ENCODE data around the gene PPP1R12B. TPM values are rescaled to one million over a fixed set of nuclear protein-coding genes. Genes with fewer than 3 reads are reported as not detected.
"Not testable (repeated sequence)": the region's sequence is repeated elsewhere in the genome, so short reads cannot be mapped to it uniquely, and the experiment has no call there.

Gene PPP1R12B
- total RNA-seq, 1 experiment from 2014 or later: 23.0 TPM

GRCh38 chr1:202484032-202484431 is 135.5 kb downstream of the PPP1R12B start:
- not testable (repeated sequence) for H3K27me3 ChIP-seq (replicated peaks); H3K27ac ChIP-seq; H3K9me3 ChIP-seq (replicated peaks); DNase-seq (ENCODE audit: low read depth in 1 of 2, low spot score in 2 of 2); H3K36me3 ChIP-seq; H3K4me3 ChIP-seq; H3K4me1 ChIP-seq (replicated peaks)

DNA sequence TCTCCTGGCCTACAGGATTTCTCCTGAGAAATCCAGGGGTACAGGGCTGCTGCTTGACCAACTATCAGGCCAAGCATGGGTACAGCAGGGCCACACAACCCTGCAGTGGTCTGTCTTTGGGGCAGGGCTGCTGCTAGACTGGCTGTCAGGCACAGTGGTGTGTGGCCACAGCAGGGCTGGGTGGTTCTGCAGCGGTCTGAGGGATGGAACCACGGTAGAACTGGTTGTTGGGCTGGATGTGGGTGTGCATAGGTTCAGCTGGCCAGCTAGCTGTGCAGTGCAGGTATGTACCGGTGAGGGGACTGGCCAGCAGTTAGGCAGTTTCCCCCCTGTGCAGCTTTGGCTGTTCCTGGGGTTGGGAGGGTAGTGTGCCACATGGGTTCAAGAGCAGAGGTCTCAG is 136.3 kb downstream of the PPP1R12B start:
- H3K9me3 ChIP-seq (replicated peaks); H3K4me3 ChIP-seq; H3K36me3 ChIP-seq; DNase-seq (ENCODE audit: low read depth in 1 of 2, low spot score in 2 of 2); H3K27ac ChIP-seq; H3K27me3 ChIP-seq (replicated peaks); H3K4me1 ChIP-seq (replicated peaks): not testable (repeated sequence)

- not testable (repeated sequence) for H3K4me1 ChIP-seq (replicated peaks); H3K27ac ChIP-seq; DNase-seq (ENCODE audit: low read depth in 1 of 2, low spot score in 2 of 2); H3K27me3 ChIP-seq (replicated peaks); H3K36me3 ChIP-seq; H3K9me3 ChIP-seq (replicated peaks); H3K4me3 ChIP-seq
These were observed 139.7 kb downstream of the PPP1R12B start for GRCh38 chr1:202488178-202488649.

- not testable (repeated sequence) for H3K9me3 ChIP-seq (replicated peaks); H3K4me3 ChIP-seq; H3K27me3 ChIP-seq (replicated peaks); DNase-seq (ENCODE audit: low read depth in 1 of 2, low spot score in 2 of 2); H3K4me1 ChIP-seq (replicated peaks); H3K36me3 ChIP-seq; H3K27ac ChIP-seq
These were observed 140.6 kb downstream of the PPP1R12B start for GRCh38 chr1:202489101-202489500.

- H3K9me3 ChIP-seq (replicated peaks); H3K27ac ChIP-seq; H3K4me1 ChIP-seq (replicated peaks); H3K4me3 ChIP-seq; H3K27me3 ChIP-seq (replicated peaks); DNase-seq (ENCODE audit: low read depth in 1 of 2, low spot score in 2 of 2); H3K36me3 ChIP-seq: not testable (repeated sequence)
These were observed 144.6 kb downstream of the PPP1R12B start for GRCh38 chr1:202493112-202493511.

DNA sequence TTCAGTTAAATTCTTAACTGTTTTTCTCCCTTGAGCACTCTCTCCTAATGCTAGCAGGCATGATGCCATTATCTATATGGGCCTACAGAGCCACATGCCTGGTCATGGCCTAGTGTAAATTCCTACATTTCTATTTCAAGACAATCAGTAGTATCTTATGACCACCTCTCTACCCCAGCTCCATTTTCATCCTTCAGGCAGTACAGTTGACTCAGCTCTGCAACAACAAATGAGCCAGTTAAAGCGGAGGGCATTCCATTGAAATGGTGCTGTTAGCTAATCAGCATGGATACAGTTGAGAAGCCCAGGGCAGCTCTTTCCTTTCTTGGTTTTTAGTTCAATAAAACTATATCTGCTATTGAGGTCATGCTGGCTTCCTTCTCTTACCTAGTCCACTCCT is 150.0 kb downstream of the PPP1R12B start:
- Histone ChIP-seq H3K4me1 (replicated peaks) (no peaks in the 10 kb centered on the region), H3K27ac (no peak overlapping the region), H3K27me3 (replicated peaks) (no peaks in the 10 kb centered on the region), H3K36me3 (no peaks in the 10 kb centered on the region), H3K4me3 (no peak overlapping the region), H3K9me3 (replicated peaks) (no peaks in the 10 kb centered on the region)
- DNase-seq (ENCODE audit: low read depth in 1 of 2, low spot score in 2 of 2): no peak

GRCh38 chr1:202499997-202500396 is 151.5 kb downstream of the PPP1R12B start:
- not testable (repeated sequence) for DNase-seq (ENCODE audit: low read depth in 1 of 2, low spot score in 2 of 2); H3K4me3 ChIP-seq; H3K27me3 ChIP-seq (replicated peaks); H3K9me3 ChIP-seq (replicated peaks); H3K36me3 ChIP-seq; H3K27ac ChIP-seq; H3K4me1 ChIP-seq (replicated peaks)

GRCh38 chr1:202501281-202501680 is 152.8 kb downstream of the PPP1R12B start:
- Histone ChIP-seq H3K27ac (no peak overlapping the region), H3K27me3 (replicated peaks) (no peaks in the 10 kb centered on the region), H3K36me3 (no peaks in the 10 kb centered on the region), H3K4me3 (no peak overlapping the region), H3K4me1 (replicated peaks) (peaks cover 19% of the 10 kb centered on the region), H3K9me3 (replicated peaks) (no peaks in the 10 kb centered on the region)
- DNase-seq (ENCODE audit: low read depth in 1 of 2, low spot score in 2 of 2): peak in 1 of 2 experiments; percentile 59

- Histone ChIP-seq H3K27ac (peak overlapping the region; percentile 65), H3K27me3 (replicated peaks) (no peaks in the 10 kb centered on the region), H3K9me3 (replicated peaks) (no peaks in the 10 kb centered on the region), H3K4me3 (no peak overlapping the region), H3K4me1 (replicated peaks) (peaks cover 20% of the 10 kb centered on the region), H3K36me3 (no peaks in the 10 kb centered on the region)
- DNase-seq (ENCODE audit: low read depth in 1 of 2, low spot score in 2 of 2): peak in 1 of 2 experiments; percentile 57
These were observed 156.9 kb downstream of the PPP1R12B start for GRCh38 chr1:202505356-202505755.

- H3K4me1 ChIP-seq (replicated peaks): peaks cover 20% of the 10 kb centered on the region
- not testable (repeated sequence) for H3K9me3 ChIP-seq (replicated peaks); H3K27me3 ChIP-seq (replicated peaks); H3K4me3 ChIP-seq; DNase-seq (ENCODE audit: low read depth in 1 of 2, low spot score in 2 of 2); H3K36me3 ChIP-seq
- peak overlapping the region; percentile 65 for H3K27ac ChIP-seq
These were observed 157.5 kb downstream of the PPP1R12B start for GRCh38 chr1:202505880-202506575.

- H3K27ac ChIP-seq; H3K4me3 ChIP-seq; H3K9me3 ChIP-seq (replicated peaks); DNase-seq (ENCODE audit: low read depth in 1 of 2, low spot score in 2 of 2); H3K27me3 ChIP-seq (replicated peaks); H3K36me3 ChIP-seq: not testable (repeated sequence)
- peaks cover 20% of the 10 kb centered on the region for H3K4me1 ChIP-seq (replicated peaks)
These were observed 160.4 kb downstream of the PPP1R12B start for GRCh38 chr1:202508863-202509262.

DNA sequence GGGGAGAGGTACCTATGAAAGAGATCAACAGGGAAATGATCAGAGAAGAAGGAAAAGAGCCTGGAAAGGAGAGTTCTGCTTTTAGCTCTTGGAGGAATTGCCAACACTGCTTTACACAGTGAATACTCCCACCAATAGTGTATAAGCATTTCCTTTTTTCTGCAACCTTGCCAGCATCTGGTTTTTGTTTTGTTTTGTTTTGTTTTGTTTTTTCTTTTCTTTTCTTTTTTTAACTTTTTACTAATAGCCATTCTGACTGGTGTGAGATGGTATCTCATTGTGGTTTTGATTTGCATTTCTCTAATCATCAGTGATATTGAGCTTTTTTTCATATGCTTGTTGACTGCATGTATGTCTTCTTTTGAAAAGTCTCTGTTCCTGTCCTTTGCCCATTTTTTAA is 165.4 kb downstream of the PPP1R12B start:
- not testable (repeated sequence) for DNase-seq (ENCODE audit: low read depth in 1 of 2, low spot score in 2 of 2); H3K4me3 ChIP-seq; H3K27me3 ChIP-seq (replicated peaks); H3K4me1 ChIP-seq (replicated peaks); H3K9me3 ChIP-seq (replicated peaks); H3K27ac ChIP-seq; H3K36me3 ChIP-seq

DNA sequence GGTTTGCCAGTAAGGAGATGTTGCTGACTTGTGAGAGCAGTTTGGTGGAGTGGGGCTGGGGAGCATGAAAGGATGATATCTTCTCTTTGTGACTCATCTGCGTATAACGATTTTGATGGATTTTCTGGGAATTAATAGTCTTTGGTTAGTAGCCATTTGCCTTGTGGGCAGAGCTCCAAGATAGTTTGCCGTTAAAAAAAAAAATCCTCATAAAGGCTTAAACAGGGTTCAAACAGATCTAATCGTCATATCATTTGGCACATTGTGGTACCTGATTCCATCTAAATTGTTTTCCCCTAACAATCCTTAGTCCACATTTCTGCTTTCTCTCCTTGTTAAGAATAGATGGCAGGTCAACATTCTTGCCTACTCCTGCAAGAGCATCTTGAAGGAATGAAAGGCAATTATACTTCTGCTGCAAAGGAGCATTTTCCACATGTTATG is 168.0 kb downstream of the PPP1R12B start:
- no peak for DNase-seq (ENCODE audit: low read depth in 1 of 2, low spot score in 2 of 2)
- no peak overlapping the region for H3K4me3 ChIP-seq
- no peaks in the 10 kb centered on the region for H3K4me1 ChIP-seq (replicated peaks)
- no peaks in the 10 kb centered on the region for H3K9me3 ChIP-seq (replicated peaks)
- H3K36me3 ChIP-seq: no peaks in the 10 kb centered on the region
- H3K27me3 ChIP-seq (replicated peaks): no peaks in the 10 kb centered on the region
- H3K27ac ChIP-seq: no peak overlapping the region

DNA sequence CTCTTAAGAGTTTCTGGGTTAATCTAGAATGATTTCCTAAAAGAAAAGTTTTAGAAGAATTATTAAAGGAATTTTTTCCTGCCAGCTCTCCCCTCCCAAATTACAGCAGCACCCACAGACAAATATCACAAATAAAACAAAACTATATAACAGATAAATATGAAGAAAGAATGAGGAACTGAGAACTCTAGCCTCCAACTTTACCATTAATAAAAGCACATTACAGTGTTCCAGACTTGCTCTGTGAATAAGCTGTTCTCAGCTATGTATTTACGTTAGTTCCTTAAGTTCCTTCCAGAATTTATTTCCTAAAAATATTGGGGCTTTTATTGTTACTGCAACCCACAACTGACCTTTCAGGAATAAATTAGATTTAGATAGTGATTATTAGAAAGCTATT is 168.6 kb downstream of the PPP1R12B start:
- not testable (repeated sequence) for H3K9me3 ChIP-seq (replicated peaks); H3K27me3 ChIP-seq (replicated peaks); H3K4me1 ChIP-seq (replicated peaks); DNase-seq (ENCODE audit: low read depth in 1 of 2, low spot score in 2 of 2); H3K4me3 ChIP-seq; H3K36me3 ChIP-seq; H3K27ac ChIP-seq

- not testable (repeated sequence) for H3K27ac ChIP-seq
These were observed 169.7 kb downstream of the PPP1R12B start for GRCh38 chr1:202518180-202518579.

More at GRCh38 chr1:202518180-202518579, 169.7 kb downstream of the PPP1R12B start:
- not testable (repeated sequence) for H3K36me3 ChIP-seq; H3K4me1 ChIP-seq (replicated peaks); H3K9me3 ChIP-seq (replicated peaks); H3K27me3 ChIP-seq (replicated peaks); DNase-seq (ENCODE audit: low read depth in 1 of 2, low spot score in 2 of 2); H3K4me3 ChIP-seq
